Hematopoietic multipotent progenitor cell treated with erythropoietin and hydrocortisone succinate and interleukin-3 and kit ligand, for 17 days (in vitro differentiated cells): Measurements from ENCODE around the gene AURKB.
"Not testable (repeated sequence)": the region's sequence is repeated elsewhere in the genome, so short reads cannot be mapped to it uniquely, and the experiment has no call there.

Experiments
- DNase-seq: peaks from one replicate; pipeline ENCODE4 v3.0.0-alpha.2; 2015; ENCODE audit warnings: low spot score

Gene AURKB

GRCh38 chr17:8224891-8225812, 14.8 kb upstream of the AURKB start:
- DNase-seq: no peak

GRCh38 chr17:8223356-8224126, 13.2 kb upstream of the AURKB start:
- peak; percentile 54 for DNase-seq

- DNase-seq: peak; percentile 91
These were observed 12.4 kb upstream of the AURKB start for GRCh38 chr17:8222630-8223355.

GRCh38 chr17:8222380-8222629, 11.9 kb upstream of the AURKB start:
- DNase-seq: no peak

- peak; percentile 92 for DNase-seq
These were observed 11.4 kb upstream of the AURKB start for GRCh38 chr17:8221663-8222379.

GRCh38 chr17:8220783-8221662, 10.6 kb upstream of the AURKB start:
- peak; percentile 89 for DNase-seq

GRCh38 chr17:8214000-8214399, 3.6 kb upstream of the AURKB start:
- DNase-seq: not testable (repeated sequence)

- no peak for DNase-seq
These were observed 2.2 kb upstream of the AURKB start for GRCh38 chr17:8212312-8213180.

GRCh38 chr17:8210761-8211458, 535 bp upstream of the AURKB start:
- DNase-seq: no peak

GRCh38 chr17:8206536-8206935, 3.8 kb downstream of the AURKB start:
- DNase-seq: no peak

- no peak for DNase-seq
These were observed 5.4 kb downstream of the AURKB start for GRCh38 chr17:8204761-8205555.

GRCh38 chr17:8192070-8192815, 18.1 kb downstream of the AURKB start:
- peak; percentile 93 for DNase-seq

- DNase-seq: no peak
These were observed 19.9 kb downstream of the AURKB start for GRCh38 chr17:8190506-8190905.

- DNase-seq: peak; percentile 98
These were observed 20.5 kb downstream of the AURKB start, which contains the start of gene BORCS6 for GRCh38 chr17:8189711-8190477. Gene BORCS6, minus strand, starts transcription at chr17:8190180. Its CDS starts 40 bp downstream, at chr17:8190140.

- peak; percentile 24 for DNase-seq
These were observed 21.2 kb downstream of the AURKB start for GRCh38 chr17:8189041-8189710.

GRCh38 chr17:8188263-8188839, 22.0 kb downstream of the AURKB start:
- DNase-seq: peak; percentile 8
